GM21576 (cell line): Measurements from ENCODE around the gene FOXA2.
"Not testable (repeated sequence)": the region's sequence is repeated elsewhere in the genome, so short reads cannot be mapped to it uniquely, and the experiment has no call there.

Source experiments
- ATAC-seq: cut with Tn5 transposase; IDR thresholded peaks from one replicate; pipeline ENCODE4 v1.9.1; 2021; ENCODE audit warnings: mild to moderate bottlenecking, moderate library complexity; ENCODE audit not compliant: unreplicated experiment

FOXA2 gene

DNA sequence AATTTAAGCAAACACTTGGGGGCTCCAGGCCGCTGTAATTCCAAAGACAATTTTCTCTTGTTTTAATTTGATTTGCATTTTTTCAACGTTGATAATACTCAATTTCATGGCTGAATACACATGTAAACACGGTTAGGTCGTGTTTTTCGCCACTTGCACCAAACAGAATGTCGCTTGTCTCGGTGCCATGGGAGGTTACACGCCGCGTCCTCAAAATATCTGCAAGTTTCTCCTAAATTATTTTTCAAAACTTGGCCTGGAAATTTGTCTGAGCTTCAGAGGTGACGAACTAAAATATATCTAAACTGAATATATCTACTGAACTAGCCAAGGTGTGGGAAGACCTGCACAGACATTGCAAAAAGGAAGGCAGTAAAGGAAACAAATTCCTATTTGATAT lies 15.0 kb downstream of the FOXA2 start:
- ATAC-seq = no peak

DNA sequence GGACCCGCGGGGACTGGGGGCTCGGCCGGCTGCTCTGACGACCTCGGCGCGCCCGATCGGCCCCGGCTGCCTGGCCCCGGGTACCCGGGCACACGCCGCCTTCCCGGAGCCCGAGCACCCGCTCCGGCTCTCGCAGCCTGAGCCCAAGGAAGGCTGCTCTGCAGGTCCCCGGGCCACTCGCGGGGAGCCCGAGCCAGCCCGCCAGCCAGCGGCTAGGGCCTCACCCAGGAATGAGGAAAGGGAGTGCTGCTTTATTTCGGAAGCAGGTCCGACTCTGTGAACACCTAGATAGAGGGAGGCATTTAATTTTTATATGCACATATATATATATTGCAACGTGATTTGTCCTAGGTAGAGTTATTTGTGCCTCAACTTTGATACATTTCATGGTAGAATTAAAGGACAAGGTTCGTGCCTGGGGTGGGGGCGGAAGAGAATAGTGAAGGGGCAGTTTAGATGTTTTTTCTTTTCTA lies 15.5 kb downstream of the FOXA2 start:
- ATAC-seq = no peak

DNA sequence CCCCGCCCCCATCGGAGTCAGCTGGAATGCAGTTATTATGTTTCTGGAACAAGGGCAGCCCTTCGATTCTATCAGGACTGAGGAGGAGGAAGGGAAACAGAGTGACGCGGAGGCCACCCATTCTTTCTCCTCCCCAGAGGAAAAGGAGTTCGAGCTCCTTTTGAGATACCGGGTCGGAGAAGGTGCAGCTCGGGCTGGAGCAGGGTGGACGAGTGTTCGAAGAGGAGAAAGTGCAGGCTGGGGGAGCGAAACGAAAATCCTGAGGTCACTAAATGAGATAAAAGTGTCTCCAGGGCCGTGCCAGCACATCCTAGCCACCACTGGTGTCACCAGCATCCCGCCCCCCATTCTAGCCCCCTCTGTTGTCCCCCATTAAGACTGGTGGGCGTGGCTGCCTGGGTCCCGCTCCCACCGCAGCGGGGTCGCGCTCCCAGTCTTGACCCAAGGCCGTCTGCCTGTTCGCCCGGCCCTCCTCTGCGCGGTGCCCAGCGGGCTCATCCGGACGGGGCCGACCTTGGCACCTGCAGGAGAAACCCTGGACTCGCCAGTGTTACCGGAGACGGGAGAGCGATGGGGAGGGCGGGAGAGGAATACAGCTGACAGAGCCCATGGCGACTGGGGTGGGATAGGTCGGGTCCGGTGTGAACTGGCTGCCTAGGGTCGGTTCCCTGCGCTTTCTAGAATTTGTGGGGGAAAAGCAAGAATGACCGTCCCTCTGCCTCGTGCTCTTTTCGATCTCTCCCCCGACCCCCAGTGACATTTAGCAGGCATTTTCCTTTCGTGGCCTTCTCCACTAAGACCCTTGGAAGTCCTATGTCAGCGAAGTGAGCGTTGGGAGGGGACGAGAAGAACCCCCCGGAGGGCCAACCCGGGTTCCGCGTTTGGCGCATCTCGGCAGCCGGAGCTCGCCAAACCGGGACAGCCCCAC lies 16.2 kb downstream of the FOXA2 start:
- ATAC-seq = no peak

DNA sequence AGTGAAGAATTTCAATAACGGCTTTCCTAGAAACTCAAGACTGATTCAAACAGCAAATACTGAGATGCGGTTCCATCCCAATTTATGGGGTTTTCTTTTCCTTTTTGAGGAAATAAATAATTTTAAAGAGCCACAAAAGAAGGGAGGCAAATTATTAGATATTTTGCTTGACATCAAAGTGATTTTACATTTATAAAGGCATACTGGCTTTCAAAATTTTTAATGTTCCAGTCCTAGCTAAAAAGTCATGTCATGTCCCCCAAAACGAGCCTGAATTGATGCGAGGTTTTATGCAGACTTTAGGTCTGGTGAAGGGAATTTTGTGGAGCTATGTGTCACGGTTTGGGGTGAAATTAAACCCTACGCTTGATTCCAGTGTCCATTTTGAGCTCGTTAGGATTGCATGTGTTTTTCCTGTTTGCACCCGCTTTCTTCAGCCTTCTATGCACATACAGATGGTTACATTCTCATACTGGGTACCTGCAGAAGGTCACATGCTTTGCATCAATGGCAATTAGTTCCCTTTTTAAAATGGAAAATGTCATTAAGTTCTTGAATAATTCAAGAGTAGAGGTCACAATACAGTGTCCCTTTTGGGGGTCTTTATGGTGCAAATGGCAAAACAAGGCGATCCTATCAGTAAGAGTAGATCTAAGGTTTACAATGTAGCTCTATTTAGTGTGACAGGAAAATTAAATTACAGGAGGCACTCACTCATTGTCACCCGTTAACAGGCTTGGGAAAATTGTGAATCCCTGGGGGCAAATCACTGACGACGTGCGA lies 17.3 kb downstream of the FOXA2 start:
- ATAC-seq = no peak

DNA sequence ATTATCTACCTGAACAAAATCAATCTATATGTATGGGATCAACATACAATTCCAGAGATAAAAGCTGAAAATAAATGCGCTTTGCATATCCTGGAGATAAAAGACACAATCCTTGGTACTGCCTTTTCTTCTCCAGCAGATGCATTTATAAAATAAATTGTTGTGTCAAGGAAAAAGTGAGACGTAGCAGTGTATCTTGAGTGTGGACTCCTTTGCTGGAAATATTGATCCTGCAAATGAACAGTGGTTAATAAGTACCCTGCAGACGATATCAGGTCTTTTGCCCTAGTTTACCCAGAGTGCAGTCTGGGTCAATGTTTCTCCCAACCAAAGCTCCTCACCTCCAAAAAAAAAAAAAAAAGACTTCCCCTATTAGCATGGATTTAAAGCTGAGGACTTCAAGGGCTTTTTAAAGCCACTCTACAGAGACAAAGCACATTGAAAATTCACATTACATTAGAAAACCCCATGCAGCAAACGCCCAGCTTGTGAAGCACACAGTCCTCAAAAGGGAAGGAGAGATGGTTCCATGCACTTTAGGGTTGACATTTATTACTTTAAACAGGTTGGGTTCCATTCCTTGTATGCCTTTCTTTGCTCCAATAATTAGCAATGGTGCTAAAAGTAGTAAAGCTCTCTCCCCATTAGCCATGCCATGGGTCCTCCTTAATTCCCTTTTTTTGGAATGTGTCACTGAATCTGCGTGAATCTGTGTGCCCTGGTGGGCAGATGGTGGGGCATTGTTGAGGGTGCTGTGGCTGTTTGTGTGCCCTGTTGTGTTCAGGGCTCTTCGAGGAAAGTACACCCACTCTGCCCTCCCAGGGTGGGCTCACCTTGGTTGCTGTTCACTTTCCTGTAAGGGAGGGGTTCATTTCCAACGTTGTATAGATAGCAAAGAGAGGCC lies 21.1 kb downstream of the FOXA2 start:
- ATAC-seq = no peak

DNA sequence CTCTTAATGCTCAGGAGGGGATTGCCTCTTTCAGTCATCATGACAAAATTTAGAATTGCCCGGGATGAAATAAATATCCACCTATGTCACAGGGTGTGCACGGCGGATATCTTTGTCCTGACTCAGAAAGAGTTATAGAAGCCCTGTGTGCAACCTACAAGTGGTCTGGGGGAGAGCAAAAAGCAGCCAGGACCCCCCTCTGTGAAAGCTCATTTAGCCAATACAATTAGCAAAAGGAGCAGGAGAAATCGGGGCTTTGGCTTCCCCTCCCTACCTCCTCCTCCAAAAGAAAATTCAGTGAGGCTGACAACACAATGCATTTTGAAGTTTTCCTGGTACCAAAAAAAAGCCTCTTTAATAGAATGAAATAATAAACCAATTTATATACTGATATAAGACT lies 21.8 kb downstream of the FOXA2 start:
- no peak for ATAC-seq

DNA sequence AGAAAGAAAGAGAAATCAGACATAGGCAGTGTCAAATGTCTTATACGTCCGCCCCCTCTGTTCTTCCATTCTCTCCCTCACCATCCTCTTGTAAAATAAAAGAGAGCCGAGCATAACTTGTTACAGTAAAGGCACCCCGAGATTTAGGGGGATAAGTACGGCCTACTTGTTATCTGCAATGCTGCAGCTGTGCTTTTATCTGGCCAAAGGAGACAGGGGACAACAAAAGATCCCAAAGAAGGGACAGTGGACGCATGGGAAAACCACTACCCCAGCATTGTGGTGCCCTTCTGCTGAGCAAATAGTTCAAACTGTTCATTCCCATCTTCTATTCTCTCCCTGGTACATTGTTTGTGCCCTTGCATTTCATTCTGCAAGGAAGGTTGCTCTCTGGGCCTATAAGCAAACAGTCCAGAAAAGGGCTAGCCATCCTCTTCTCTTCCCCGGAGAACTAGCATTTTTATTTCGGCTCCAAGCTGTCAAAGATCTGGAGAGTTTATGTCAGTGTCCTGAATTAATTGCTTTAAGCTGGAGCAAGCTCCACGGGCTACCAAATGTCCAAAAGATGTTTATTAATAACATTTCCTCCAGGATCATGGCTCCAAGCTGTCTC lies 22.3 kb downstream of the FOXA2 start:
- no peak for ATAC-seq

DNA sequence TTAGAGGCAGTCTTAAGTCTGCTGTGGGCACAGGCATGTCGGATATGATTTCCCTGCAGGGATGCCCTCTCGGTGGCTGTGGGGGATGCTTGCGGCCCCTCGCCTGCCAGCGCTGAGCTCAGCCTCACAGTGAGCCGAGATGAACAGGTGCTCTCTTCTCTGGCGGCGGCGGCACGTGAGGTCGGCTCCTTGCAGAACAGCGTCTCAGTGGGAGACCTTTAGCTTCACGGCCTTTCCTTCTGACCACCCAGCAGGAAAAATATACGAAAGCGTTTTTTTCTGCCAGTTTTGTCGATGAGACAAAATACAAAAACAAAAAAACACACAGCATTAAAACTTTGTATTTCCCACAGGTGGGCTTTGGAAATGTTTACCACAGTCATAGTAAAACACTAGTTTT lies 23.6 kb downstream of the FOXA2 start:
- ATAC-seq = no peak

DNA sequence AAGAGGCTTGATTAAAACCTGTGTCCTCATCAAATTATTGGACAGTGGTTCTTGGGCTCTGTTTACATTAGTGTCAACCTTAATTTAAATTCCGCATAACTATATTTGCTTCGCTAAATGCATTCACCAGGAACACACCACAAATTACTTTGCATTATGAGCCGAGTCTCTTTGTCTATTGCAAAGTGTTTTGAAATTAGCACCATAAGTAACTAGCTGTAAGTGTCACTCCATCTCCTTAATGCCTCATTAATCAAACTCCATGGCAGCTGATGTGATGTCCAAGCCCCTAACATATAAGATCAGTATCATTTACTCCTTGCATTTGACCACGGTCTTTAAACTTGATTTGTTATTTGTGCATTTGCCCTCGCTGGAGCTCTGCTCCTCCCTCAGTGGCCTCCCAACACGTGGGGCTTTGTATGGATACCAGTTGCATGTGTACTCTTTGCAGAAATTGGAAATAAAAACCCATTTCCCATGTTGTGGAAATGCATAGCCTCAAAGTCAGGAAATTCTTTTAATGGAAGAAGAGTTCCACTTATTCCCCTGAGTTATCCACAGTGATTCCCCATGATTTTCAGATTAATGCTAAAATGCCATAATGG lies 24.6 kb downstream of the FOXA2 start:
- no peak for ATAC-seq

DNA sequence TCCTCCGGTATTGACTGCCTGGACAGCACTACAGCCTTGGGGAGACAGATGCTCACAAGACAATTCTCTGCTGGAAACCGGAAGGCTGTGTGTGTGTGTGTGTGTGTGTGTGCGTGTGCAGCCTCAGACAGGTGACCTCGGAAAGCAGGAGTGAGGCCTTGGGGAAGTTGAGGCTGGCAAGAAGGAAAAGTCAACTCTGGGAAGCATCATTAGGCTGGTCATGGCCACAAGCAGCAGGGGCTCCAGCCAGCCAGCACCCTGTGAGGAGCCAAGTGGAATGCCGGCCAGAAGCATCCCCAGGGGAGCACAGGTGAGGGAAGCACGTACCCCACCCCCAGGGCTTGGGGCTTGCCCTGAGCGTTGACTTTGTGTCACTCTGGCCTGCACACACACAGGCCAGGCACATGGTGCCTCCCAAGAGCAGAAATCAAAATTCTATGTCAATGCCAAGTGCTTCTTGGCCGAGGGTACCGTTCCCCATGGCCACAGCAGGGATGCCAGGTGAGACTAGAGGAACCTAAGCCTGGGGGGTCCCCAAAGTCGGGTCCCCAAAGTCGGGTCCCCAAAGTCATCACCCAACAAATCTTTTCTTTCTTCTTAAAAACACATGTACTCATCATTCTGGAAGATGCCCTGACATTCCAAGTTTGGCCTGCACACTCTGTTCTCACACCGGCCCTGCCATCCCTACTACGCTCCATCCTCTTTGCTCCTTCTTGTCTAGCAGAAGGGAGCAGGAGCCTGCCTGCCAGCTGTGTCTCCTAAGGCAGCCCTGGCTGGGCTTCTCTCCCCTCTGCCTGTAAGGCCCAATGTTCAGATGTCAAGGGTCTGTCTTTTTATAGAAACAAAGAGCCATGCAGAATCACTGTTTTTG lies 26.7 kb downstream of the FOXA2 start:
- ATAC-seq = no peak

DNA sequence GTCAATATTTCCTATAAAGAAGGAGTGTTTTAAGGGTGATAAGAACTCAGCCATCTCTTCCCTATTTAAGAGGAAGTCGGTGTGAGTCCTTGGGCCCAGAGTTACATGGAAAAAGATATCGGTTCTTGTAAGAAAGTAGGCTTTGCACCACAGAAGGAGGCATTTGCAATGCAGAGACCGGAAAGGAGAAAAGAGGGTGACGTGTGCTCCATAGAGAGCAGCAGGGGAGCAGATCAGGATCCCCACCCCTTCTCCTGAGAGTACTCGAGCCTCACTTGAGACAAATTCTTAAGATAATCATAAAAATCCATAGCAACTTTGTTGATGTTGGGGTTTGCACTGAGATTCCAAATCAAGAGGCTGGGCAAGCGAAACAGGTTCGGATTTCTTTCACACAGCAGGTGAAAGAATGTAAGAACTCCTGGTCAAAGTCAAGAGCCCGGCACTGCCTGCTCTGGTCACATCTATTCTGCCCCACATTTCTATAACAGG lies 27.8 kb downstream of the FOXA2 start:
- ATAC-seq = no peak

DNA sequence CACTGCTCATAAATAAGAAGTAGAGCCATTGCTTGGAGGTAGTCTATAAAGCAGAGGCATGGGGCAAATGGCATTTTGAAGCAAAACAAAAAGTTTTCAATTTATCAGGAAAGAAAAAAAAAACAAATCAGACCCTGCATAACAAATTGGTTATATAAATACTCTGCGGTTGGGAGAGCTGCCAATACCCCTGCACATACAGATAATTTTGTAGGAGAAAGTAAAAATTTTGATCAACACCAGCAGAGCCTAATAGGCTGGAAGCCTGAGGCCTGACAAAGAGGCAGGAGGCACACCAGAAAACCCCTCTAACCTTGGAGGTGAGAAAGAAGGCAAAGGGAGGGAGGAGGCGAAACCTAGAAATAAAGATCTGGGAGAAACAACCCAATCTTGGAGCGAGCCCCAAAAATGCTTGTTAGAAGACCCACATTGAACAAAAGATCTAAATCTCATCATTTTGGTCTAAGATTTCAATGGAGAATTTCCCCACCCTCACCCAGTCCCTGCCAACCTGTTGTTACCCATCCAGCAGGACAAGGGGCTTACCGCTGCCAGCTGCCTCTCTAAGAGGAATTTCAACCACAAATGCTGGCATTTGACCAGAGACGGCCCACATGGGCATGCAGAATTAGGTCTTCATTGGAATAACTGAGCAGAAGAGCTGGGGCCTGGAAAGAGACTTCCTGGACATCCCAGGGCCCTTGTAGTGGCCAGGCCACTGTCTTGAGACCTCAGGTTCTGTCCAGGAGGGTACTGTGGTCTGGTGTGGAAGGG lies 28.4 kb downstream of the FOXA2 start:
- ATAC-seq = no peak

DNA sequence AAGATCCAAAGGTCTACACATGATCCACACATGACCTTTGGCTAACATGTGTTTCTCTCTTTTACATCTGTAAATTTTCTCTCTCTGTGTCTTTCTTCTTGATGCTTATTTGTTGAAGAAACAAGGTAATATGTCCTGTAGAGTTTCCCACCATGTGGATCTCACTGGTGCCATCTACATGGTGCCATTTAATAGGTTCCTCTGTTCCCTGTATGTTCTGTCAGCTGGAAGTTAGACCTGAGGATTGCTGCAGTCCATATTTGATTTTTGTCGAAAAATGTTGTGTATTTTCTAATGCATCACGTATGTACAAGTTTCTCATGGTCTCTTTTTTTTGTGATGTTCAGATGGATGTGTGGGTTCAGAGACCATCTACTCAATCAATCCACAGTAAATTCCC lies 30.0 kb downstream of the FOXA2 start:
- ATAC-seq = no peak

DNA sequence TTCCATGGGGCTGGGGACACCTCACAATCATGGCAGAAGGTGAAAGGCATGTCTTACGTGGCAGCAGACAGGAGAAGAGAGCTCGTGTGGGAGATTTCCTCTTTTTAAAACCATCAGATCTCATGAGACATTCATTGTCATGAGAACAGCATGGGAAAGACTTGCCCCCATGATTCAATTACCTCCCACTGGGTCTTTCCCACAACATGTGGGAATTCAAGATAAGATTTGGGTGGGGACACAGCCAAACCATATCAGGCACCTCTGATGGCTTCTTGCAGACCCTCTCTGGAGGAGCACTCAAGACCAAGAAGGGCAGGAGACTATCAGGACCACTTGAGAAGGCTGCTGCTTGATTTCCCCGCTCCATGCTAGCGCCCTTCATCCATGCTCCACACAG lies 33.9 kb downstream of the FOXA2 start:
- ATAC-seq = not testable (repeated sequence)

DNA sequence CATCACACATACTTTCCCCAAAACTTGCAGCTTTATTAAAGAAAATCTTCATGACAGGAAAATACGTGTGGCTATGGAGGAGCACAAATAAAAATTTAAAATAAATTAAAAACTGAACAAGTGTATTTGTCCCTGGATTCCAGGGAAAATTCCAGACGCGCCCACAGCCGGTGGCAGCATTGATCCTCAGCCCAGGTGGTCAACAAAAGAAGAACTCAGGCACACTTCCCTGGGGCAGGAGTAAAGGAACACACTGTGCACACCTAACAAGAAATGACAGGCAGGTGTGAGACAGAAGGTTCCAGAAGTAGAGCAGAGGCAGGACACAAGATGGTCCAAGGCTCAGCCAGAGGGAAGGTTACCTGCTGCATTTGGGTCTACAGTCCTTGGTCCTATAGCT lies 36.3 kb downstream of the FOXA2 start:
- ATAC-seq = no peak

DNA sequence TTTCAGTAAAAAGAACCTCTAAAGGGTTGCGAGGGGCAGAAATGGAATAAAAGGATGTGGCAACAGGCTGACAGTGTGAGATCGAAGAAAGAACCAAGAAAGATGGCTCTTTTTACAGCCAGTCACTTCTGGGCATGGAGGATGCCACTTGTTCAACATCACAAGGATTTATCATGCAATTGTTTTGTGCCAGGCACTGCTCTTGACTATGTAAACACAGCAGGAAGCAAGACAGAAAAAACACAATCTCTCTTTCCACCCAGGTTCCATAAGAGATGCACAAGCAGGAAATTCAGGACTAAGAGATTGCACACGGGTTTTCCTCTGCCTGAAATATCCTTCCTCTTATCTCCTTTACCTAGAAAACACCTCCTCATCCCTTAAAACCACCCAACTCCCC lies 38.0 kb downstream of the FOXA2 start:
- no peak for ATAC-seq

DNA sequence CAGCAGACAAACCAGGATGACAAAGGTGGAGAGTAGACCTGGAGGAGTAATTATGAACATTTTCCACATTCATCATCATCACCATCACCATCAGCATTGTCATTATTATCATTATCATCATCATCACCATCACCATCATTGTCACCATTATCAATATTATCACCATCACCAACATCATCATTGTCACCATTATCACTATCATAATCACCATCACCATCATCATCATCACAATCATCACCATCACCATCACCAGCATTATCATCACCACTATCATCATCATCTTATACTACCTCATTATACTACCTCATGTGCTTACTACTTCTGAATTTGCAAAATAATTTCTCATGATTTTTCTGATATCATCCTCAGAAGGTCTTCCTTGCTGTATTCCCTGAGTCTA lies 39.3 kb downstream of the FOXA2 start:
- no peak for ATAC-seq

DNA sequence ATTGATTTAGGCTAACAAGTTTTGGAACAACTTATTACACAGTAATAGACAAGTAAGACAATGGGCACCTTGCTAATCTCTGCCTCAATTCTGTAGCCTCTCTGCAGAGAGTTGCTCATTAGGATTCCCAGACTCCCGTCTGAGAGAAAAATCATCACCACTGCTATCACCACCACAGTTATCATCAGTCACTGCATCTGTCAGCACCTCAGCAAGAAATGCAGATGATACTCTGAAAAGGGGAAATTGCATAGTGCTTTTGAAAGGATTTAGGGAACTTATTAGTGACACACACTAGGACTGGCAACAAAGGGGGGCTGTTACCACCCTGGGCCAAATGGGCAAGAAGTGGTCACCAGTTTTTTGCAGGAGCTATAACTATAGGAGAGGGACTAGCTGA lies 39.9 kb downstream of the FOXA2 start:
- ATAC-seq = no peak
